Measurements from ENCODE around the gene CXADR.
A peak's percentile ranks its signal among the peaks of the same experiment; 100 is the strongest.

CXADR gene

GRCh38 chr21:17583898-17584297 lies 71.1 kb downstream of the CXADR start:
- no peak for TF ChIP-seq CTCF (IDR thresholded peaks at IDR 0.05; ENCODE audit: control insufficient read depth, insufficient read depth, low read depth, low read length, missing control alignments)
- DNase-seq (ENCODE audit: low read depth), result no peak

GRCh38 chr21:17585875-17586450 lies 73.1 kb downstream of the CXADR start:
- H3K4me3 ChIP-seq (ENCODE audit: control insufficient read depth, low read depth, low read length), result no peak overlapping the region
- peak; percentile 13 for DNase-seq (ENCODE audit: low read depth)
- peak; percentile 45 for TF ChIP-seq CTCF (IDR thresholded peaks at IDR 0.05; ENCODE audit: control insufficient read depth, insufficient read depth, low read depth, low read length, missing control alignments)

More at GRCh38 chr21:17583898-17584297, 71.1 kb downstream of the CXADR start:
- H3K4me3 ChIP-seq (ENCODE audit: control insufficient read depth, low read depth, low read length), result no peak overlapping the region

- peak; percentile 7 for DNase-seq (ENCODE audit: low read depth)
- no peak for TF ChIP-seq CTCF (IDR thresholded peaks at IDR 0.05; ENCODE audit: control insufficient read depth, insufficient read depth, low read depth, low read length, missing control alignments)
- no peak overlapping the region for H3K4me3 ChIP-seq (ENCODE audit: control insufficient read depth, low read depth, low read length)
These were observed 77.6 kb downstream of the CXADR start for GRCh38 chr21:17590430-17590829.

GRCh38 chr21:17597680-17598079 lies 84.8 kb downstream of the CXADR start:
- H3K4me3 ChIP-seq (ENCODE audit: control insufficient read depth, low read depth, low read length), result no peak overlapping the region
- TF ChIP-seq CTCF (IDR thresholded peaks at IDR 0.05; ENCODE audit: control insufficient read depth, insufficient read depth, low read depth, low read length, missing control alignments), result no peak
- DNase-seq (ENCODE audit: low read depth), result no peak

- DNase-seq (ENCODE audit: low read depth), result no peak
- H3K4me3 ChIP-seq (ENCODE audit: control insufficient read depth, low read depth, low read length), result no peak overlapping the region
- no peak for TF ChIP-seq CTCF (IDR thresholded peaks at IDR 0.05; ENCODE audit: control insufficient read depth, insufficient read depth, low read depth, low read length, missing control alignments)
These were observed 85.6 kb downstream of the CXADR start for GRCh38 chr21:17598437-17598836.

- peak; percentile 14 for DNase-seq (ENCODE audit: low read depth)
- no peak for TF ChIP-seq CTCF (IDR thresholded peaks at IDR 0.05; ENCODE audit: control insufficient read depth, insufficient read depth, low read depth, low read length, missing control alignments)
- no peak overlapping the region for H3K4me3 ChIP-seq (ENCODE audit: control insufficient read depth, low read depth, low read length)
These were observed 90.0 kb downstream of the CXADR start for GRCh38 chr21:17602874-17603273.

- no peak for TF ChIP-seq CTCF (IDR thresholded peaks at IDR 0.05; ENCODE audit: control insufficient read depth, insufficient read depth, low read depth, low read length, missing control alignments)
- no peak for DNase-seq (ENCODE audit: low read depth)
- no peak overlapping the region for H3K4me3 ChIP-seq (ENCODE audit: control insufficient read depth, low read depth, low read length)
These were observed 94.8 kb downstream of the CXADR start for GRCh38 chr21:17607684-17608083.

All from AG09309 (cell line).